GM21390 (cell line): ENCODE results near the gene MTMR12.

Source experiments
- ATAC-seq: cut with Tn5 transposase; IDR thresholded peaks from one replicate; pipeline ENCODE4 v1.9.1; 2021; ENCODE audit not compliant: unreplicated experiment

MTMR12 gene

DNA sequence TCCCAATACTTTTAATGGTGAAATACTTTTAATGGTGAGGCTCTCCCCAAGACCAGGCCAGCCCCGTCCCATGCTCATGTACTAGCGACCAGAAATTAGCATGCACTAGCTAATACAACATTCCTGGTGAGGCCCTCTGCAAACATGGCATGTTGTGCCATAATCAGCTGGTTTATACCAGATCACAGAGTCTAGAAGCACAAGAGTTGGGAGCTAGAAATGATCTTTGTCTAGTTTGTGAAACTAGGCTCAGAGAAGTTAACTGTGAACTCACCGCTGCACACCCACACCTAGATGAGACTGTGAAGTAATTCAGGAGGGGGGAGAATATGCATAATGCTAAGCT, 37.4 kb downstream of the MTMR12 start:
- ATAC-seq, result no peak

DNA sequence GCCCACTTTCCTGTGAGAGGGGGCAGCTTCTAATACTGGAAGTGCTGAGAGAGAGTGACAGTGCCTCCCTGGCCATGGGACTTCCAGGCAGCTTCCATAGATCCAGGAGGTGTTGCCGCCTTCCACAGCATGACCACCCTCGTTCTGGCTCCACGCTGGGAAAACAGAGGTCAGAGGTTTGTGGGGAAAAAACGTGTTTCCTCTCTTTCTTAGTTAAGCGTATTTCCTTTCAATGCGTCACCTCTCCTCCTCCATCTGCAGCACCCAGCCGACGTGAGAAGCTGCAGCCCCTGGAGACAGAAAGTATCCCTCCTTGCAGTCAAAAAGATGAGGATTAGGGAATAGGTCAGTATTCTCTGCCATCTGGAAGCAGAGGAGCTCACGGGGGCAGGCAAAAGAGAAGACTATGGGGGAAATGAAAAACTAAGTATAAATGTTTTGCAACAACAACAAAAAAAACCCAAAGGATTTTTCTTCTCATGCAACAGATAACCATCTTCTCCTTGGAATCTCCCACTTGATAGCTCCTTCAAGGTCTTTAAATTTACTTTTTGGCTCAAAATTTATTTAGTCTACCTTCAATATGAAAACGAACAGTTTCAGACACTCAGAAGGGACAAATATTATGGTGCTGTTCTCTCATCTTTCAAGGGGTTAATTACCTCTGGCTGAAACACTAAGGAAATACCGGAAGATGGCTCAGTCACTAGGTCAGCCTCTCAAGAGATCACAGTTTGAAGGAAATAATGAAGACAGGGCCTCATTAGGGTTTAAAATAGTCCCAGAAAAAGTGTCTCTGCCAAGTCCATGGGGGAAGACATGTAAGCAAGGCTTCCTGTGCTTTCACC, 38.0 kb downstream of the MTMR12 start:
- no peak for ATAC-seq

DNA sequence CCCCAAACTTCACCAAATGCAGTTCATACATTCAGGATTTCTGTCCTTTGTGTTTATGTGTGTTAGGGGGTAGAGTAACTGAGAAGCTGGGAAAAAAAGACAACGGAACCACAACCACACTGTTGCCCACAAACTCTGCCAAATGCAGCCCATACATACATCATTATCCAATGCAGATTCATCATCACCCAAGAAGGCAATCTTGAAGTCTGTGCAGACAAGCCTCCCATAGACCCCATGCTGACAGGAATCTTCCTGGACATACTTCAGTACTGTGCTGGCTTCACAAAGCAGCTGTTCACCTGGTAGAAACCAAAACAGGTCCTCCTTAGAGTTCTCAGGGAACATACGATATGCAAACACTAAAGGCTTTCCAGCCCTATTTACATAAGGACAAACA, 38.9 kb downstream of the MTMR12 start:
- no peak for ATAC-seq

GRCh38 chr5:32272746-32273145, 40.0 kb downstream of the MTMR12 start:
- ATAC-seq, result no peak

GRCh38 chr5:32270946-32271345, 41.8 kb downstream of the MTMR12 start:
- no peak for ATAC-seq

GRCh38 chr5:32270178-32270577, 42.6 kb downstream of the MTMR12 start:
- ATAC-seq, result no peak

DNA sequence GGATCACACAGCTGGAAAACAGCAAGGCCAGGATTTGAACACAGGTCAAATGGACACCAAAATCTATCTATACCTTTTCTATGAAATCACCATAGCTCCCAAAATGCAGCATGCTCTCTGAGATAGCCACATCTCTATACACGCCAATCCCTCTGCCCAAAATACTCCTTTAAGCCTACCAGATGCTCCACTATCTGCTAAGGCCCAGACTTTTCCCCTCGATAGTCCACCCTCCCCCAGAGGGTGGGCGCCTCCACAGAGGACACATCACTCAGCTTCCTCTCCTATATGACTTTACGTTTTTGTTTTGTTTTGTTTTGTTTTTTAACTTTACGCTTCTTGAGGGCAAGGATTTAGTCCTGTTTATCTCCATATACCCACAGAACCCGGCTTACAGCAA, 46.8 kb downstream of the MTMR12 start:
- no peak for ATAC-seq

- no peak for ATAC-seq
These were observed 47.7 kb downstream of the MTMR12 start for GRCh38 chr5:32264957-32265572.

GRCh38 chr5:32263684-32264083, 49.1 kb downstream of the MTMR12 start:
- no peak for ATAC-seq

DNA sequence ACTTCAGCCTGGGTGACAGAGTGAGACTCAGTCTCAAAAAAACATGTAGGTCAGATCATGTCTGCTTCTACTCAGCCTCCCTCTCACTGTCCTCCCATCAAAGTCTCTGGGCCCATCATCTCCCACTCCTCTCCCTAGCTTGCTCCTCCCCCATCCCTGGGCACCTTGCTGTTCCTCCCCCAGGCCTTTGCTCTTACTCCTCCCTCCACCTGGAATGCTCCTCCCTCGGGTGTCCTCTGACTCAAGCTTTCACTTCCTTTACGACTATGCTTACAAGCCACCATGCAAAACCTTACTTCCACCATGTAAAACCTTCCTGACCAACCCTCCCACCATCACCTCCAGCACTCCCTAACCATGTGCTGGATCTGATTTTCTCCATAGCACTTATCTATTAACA, 51.5 kb downstream of the MTMR12 start:
- ATAC-seq, result peak; percentile 88

- ATAC-seq, result no peak
These were observed 53.7 kb downstream of the MTMR12 start for GRCh38 chr5:32259033-32259432.

DNA sequence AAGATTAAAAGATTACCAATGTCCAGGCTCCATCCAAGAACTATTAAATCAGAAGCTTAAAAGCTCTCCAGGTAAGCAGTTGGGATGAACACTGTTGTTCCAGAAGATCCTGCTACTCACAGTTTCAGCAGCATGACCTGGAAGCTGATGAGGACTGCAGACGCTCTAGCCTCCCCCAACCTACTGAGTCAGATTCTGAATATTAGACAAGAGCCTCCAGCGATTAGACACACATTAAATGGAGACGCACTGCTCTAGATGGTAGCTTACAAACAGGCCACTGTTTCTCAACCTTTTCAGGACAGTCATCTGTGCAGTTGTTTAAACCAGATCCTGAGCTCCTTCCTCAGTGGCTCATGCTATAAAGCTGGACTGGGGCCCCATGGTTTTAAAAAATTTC, 54.3 kb downstream of the MTMR12 start:
- ATAC-seq, result no peak

DNA sequence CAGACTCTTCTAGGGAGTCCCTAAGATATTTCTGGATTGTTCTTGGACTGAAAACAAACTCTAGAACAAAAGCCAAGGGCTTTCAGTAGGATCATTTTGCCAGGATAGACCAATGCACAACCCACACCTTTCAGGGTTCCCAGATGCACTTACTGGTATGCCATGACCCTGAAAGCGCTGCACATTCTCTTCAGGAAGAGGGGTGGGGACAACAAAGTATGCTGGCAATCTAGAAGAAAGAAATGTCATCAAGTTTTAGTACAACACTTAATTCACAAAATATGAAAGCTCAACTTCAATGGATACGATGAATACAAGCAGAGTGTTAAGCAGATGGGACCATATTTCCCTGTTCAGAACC, 57.2 kb downstream of the MTMR12 start:
- ATAC-seq, result no peak

GRCh38 chr5:32254881-32255539, 57.7 kb downstream of the MTMR12 start:
- no peak for ATAC-seq

DNA sequence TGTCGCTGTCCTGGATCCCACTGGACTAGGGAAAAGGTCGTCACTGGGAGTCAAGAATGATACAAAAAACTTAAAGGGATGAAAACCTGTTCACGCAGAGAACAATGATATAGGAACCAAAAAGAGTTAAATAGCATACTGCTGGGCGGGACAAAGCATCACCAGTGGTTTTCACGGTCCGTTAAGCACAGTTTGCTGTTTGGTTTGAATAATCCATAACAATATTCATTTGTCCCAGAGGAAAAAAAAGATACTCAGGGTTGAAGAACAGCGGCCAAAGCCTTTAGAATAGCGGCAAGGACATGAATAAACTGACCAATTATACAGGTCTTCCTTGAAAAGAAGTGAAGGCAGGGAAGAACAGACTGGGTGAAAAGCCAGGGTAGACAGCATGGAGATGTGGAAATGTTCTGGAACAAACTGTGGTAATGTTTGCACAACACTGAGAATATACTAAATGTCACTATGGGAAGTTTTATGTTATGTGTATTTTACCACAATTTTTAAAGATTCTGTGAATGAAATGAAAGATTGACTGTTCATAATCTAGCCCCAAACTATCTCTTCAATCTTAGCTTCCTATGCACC, 60.8 kb downstream of the MTMR12 start:
- no peak for ATAC-seq

- no peak for ATAC-seq
These were observed 63.1 kb downstream of the MTMR12 start for GRCh38 chr5:32249668-32250067.

- ATAC-seq, result no peak
These were observed 67.0 kb downstream of the MTMR12 start for GRCh38 chr5:32245742-32246141.

GRCh38 chr5:32244017-32244416, 68.7 kb downstream of the MTMR12 start:
- no peak for ATAC-seq

DNA sequence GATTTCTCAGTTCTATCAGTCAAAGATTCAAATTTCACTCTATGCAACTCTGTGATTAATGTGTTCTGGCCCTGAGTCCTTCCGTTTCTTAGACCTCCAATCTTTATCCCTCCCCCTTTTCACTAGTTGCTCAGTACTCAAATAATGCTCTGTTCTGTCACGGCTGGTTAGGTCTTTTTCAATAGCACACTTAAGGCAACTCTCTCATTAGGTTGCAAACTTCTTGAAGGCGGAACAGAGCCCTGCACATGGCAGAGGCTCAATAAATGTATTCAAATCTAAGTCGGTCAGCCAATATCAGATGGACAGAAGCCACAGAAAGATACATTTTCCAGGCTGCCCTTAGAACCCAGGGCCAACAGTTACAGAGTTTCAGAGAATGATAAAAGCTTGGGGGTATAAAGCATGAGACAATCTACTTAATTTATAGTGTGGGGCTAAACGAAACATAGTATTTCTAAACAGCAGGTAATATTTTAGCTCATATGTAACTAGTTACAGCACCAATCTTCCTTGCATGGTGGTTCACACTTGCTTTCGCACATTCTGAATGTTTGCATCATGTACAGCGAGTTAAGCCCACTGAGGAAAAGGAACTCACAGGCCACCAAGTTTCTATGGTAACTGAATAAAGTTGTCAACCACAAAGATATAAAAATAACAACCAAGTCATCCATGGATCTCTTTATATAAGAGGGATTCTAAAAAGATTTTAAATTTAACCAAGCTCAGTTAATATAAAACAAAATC, 71.5 kb downstream of the MTMR12 start:
- peak; percentile 66 for ATAC-seq

DNA sequence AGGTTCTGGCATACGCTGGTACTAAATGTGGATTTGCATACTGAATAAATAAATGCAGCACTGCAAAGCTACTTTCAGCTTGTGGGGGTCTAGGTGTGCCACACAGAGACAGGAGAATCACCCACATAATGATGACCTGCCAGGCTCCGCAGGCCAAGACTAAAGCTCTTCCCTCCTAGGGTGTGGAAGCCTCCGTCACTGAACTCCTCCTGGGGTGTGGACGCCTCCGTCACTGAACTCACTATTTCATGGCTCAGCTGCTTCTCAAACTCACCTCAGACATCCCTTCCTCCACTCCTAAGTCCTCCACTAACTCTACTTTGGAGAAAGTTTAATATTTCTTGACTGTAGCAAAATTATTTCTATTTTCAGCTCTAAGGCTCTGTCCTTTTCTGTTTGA, 73.4 kb downstream of the MTMR12 start:
- no peak for ATAC-seq
